Tongue (tissue), 2 donors: Measurements from ENCODE around the gene DSCAML1. TPM values are rescaled to one million over a fixed set of nuclear protein-coding genes. Genes with fewer than 3 reads are reported as not detected.

Experiments used
- DNase-seq: peaks from one replicate; pipeline ENCODE4 v3.0.0-alpha.2; 2015
- total RNA-seq: library from RNA; depleted of rRNA; stranded (reverse); fragments of >200 nt; gene quantifications from one replicate; pipeline ENCODE4 v1.2.3, GENCODE V29; 2014

DSCAML1 gene
- total RNA-seq, 1 donor from 2014 or later, result 0.31 TPM

DNA sequence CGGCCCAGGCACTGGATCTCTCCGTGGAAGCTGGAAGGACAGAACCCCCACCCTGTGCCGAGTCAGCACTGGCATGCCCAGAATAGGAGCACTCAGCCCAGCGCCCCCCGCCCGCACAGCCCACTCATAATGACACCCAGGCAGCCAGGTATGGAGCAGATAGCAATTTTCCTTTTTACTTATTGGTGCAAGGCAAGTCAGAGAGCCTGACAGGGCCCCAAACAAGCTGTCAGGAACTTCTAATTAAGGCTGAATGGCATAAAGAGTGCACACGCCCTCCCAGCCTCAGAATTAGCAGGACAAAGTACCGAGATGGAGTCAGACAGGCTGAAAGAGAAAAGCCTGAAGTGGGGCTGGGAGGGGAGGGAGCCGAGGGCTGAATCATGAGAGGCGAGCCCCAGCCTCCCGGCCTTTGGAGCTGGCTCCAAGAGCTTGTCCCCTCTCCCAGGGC is 76.9 kb downstream of the DSCAML1 start:
- DNase-seq, result no peak

DNA sequence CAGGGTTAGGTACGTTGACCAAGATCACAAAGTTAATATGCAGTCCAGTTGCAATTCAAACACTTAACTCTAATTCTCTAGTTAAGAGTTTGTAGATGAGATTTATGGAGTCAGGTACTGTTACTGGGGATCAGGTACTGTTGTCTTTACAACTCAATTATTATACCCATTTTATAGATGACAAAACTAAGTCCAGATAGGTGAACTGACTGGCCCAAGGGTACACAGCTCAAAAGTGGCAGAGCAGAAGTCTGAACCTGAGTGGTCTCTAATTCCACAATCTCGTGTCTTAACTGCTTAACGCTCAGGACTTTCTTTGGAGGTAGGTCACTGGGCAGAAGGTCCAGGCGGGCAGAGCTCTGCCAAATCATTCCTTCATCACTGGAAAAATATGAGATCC is 77.5 kb downstream of the DSCAML1 start:
- no peak for DNase-seq

DNA sequence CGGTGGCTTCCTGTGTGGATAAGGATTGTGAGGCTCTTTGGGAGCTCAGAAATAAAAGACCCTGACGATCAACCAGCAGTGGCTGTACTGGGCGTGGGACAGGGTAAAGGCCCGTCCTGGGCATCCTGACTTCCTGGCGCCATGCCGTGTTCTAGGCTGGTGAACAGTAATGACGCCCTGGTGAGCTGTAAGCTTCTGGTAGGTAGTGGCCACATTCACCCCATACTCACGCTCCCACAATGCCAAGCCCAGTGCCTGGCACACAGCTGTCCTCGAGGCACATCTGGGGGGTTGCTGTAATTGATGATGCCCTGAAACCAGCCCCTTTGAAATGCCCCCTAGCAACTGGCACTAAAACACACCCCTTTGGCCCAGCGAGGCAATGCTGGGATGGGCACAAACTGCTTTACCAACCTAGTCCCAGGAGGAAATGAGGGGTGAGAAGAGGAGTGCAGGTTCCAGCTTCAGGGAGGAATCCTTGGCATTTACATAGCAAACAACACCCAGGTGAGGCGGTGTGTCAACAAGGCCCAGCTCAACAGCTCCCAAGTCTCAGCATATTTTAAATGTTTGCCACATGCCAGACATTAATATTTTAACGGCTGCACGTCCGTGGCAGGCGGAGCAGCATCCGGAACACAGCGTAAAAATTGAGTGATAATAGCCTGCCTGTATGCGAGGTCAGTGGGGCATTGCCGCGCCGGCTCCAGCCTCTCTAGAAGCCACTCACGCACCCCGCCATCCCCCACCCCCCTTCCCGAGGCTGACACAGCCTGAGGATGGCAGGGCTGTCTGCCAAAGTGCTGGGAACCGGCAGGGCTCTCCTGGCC is 79.3 kb downstream of the DSCAML1 start:
- peak; percentile 41 for DNase-seq

DNA sequence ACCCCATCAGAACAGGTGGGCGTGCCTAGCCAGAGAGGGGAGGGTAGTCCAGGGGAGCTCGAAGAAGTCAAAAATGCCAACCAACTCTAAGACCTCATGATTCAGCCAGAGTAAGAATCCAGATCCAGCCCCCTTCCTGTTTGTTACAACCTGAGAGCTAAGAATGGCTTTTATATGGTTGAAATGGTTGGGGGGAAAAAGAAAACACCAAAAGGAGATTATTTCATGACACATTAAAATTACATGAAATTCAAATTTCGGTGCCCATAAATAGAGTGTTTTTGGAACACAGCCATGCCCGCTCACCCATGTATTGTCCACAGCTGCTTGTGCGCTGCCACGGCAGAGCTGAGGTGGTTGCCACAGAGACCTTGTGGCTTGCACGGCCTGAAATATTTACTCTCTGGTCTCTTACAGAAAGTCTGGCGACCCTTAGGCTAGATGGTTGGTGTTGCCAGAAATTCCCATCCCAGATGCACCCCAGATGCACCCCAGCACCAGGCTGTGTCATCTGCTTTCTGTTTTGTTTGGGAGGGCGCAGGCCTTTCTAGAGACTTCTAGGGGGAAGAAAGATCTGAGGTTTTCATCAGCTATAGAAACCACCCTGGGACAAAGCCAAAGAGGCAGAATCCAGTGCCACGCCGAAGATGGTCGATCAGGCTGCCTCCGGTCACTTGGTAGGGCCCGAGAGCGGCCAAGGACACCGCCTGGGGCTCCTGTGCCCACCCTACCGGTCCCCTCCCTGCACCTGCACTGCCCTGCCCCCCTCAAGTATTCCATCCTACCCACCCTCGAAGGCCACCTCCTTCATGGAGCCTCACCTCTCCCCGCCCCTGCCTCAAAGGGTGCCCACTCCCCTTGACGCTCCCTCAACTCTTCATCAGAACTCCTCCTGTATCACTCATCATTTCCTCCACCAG is 80.2 kb downstream of the DSCAML1 start:
- DNase-seq, result no peak

GRCh38 chr11:117715801-117716200 is 81.2 kb downstream of the DSCAML1 start:
- DNase-seq, result no peak

DNA sequence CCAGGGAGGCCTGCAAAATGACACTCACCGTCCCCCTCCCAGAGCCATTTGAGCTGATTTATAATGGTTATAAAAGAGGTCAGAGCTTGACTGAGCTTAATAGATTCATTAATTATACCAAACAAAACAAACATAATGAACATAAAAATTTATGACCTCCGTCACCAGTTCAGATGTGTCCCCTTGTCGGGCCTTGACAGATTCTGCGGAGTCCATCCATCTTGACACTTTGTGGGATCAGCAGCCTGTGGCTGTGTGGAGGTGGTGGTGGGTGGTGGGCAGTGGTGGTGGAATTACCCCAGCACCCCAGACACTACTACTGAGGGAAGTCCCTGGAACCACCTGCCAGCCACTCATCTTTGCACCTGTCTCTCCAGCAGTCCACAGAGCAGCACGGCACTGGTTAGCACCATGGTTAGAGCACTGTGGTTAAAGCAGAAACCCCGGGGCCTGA is 83.5 kb downstream of the DSCAML1 start:
- DNase-seq, result no peak

GRCh38 chr11:117712530-117712929 is 84.5 kb downstream of the DSCAML1 start:
- DNase-seq, result no peak

- peak; percentile 58 for DNase-seq
Measured at GRCh38 chr11:117711331-117711730, 85.7 kb downstream of the DSCAML1 start.

DNA sequence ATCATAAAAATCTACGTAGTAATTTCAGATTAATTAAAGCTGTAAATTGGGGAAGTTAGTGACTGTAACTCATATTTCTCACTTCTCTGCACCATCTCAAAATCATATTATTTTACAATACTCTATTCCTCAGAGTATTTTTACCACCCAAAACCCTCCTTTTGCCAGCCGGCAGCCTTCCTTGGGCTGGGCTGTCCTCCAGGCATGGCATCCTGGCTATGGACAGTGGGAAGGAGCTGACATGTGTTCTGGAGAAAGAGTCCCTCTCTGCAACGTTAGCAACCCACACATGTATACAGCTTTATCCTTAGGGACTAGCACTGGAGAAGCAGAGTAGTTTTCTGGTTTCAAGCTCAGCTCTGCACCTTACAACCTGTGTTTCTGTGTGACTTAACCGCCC is 86.8 kb downstream of the DSCAML1 start:
- no peak for DNase-seq

DNA sequence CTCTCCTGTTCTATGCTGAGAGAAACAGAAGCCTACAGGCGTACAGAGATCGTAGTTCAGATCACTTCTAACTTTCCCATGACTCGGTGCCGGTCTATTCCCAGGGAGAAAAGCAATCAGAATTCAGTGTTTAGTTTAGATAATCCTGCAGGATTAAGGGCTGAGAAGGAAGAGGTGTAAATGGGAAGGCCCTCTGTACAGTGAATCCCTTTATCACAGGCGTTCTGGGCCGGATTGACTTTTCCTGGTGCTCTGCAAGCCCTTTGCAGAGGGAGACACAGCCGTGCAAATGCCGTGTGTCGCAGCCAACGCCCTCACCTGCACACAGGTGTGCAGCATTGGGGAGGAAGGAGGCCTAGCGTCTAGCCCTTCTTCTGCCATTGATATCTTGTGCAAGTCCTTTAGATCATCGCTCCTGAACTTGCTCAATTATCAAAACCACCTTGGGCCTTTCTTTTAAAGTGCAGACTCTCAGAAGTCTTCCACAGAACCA is 90.6 kb downstream of the DSCAML1 start:
- DNase-seq, result no peak

GRCh38 chr11:117705866-117706265 is 91.2 kb downstream of the DSCAML1 start:
- no peak for DNase-seq

- no peak for DNase-seq
Measured at GRCh38 chr11:117704395-117705100, 92.5 kb downstream of the DSCAML1 start.

DNA sequence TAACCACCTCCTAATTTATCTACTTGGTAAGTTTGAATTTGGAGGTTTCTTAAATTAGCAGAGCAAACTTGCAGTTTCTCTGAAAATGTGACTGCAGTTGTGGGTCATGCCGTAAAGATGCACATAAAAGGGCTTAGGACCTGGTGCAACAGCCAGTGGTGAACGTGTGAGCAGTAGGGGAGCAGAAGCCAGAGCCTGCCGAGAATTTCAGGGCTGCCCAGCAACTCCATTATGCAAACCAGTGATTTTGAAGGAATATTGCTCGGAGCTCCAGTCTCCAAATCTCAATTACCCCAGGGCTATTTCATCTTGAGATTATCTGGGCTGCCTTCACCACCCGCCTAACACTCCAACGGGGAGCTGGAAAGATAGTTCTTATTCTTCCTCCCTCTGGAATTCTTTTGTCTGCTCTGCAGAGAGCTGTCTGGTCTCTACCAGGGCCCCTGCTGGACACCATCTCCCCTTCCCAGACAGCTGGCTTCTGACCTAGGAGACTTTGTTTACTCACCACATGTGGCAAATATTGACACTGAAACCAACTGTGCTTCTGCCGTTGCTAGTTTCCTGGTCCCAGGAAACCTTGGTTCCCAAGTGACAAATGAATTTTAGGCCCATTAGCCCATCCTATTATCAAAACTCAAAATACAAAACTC is 93.9 kb downstream of the DSCAML1 start:
- DNase-seq, result no peak

DNA sequence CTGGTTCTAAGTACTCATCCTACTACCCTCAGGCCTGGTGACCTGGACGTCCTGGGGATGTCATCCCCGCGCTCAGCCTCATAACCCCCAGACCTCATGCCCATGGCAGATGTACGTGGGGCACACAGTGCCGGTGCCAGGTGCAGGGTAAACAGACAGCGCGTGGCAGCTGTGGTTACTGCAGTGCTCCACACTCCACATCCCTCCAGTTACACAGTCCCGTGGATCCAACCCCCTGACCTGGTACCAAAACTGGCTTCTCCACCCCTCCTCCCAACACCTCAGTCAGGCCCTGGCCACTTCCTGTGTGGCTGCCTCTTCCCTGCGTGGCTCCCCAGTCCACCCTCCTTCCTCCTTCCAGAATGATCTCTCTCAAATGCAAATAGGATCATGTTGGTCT is 95.2 kb downstream of the DSCAML1 start:
- DNase-seq, result no peak

GRCh38 chr11:117700551-117700950 is 96.5 kb downstream of the DSCAML1 start:
- peak; percentile 58 for DNase-seq

DNA sequence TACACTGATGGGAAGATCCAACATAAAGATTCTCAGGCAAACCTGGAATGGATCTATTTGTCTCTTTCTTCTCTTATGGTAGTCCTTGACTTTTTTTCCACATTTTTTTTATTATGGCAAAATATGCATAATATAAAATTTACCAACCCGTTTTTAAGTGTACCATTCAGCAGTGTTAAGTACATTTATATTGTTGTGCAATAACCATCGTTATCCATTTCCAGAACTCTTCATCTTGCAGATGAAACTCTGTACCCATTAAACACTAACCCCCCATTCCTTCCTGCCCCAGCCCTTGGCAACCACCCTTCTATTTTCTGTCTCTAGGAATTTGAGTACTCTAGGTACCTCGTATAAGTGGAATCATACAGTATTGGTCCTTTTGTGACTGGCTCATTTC is 99.7 kb downstream of the DSCAML1 start:
- DNase-seq, result no peak

DNA sequence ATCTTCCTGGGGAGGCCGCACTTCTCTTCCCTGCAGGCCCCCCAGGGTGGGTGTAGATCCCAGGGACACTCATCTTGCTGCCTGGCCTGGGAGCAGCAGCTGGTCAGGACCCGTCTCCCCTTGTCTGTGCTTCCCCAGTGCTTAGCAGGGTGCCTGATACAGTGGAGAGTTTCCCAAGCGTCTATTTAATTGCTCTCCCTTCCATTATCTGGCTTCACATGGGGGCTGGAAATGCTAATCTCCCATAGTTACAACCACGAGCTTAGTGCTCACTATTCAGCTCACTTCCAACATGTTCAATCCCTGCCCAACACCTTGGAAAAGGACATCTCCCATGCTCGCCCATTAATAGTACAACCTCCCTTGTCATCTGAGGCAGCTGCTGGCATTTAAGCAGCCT is 100.5 kb downstream of the DSCAML1 start:
- DNase-seq, result no peak

GRCh38 chr11:117693344-117693743 is 103.7 kb downstream of the DSCAML1 start:
- no peak for DNase-seq

DNA sequence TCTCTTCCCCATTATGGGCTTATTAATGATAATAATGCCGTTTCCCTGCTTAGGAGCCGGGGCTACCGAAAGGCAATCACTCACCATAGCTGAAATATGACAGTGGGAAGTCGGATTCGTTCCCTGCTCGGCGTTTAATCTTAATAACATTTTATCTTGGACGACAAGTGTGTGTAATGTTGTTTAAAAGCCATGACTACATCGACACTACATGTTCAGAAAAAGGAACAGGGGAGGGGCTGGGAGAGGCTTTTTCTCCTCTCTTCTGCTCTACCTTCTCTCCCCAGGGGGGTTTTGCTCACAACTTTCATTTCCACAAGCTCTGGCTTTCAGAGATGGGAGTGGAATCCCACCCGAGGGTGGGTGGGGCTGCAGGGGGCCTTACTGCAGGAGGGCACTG is 105.5 kb downstream of the DSCAML1 start:
- no peak for DNase-seq

DNA sequence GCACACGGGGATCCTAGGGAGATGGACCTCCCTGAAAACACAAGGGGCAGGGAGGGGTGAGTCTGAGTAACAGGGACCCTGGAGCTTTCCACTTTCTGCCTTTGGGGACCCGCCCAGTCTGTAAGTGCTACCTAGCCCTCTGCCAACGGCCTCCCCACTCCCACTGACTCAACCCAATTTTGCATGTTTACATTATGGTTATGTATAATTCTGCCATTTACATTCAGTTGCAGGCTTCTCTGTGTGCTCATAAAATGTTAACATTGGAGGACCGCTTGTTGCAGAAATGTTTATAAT is 105.8 kb downstream of the DSCAML1 start:
- no peak for DNase-seq

- DNase-seq, result no peak
Measured at GRCh38 chr11:117690484-117691217, 106.4 kb downstream of the DSCAML1 start.
